ENCODE data around the gene LEAP2.

Gene LEAP2
- 1.5 to 2.0 reads per million in 2 experiments for total RNA-seq

- DNase-seq (ENCODE audit: low read depth): no peak
Measured at GRCh38 chr5:132873119-132873929, at the start of gene LEAP2. LEAP2 (plus strand) TSS chr5:132873668; CDS start chr5:132873695, 27 bp downstream.

GRCh38 chr5:132824426-132824825, 49.0 kb upstream of the LEAP2 start:
- DNase-seq (ENCODE audit: low read depth): no peak

DNA sequence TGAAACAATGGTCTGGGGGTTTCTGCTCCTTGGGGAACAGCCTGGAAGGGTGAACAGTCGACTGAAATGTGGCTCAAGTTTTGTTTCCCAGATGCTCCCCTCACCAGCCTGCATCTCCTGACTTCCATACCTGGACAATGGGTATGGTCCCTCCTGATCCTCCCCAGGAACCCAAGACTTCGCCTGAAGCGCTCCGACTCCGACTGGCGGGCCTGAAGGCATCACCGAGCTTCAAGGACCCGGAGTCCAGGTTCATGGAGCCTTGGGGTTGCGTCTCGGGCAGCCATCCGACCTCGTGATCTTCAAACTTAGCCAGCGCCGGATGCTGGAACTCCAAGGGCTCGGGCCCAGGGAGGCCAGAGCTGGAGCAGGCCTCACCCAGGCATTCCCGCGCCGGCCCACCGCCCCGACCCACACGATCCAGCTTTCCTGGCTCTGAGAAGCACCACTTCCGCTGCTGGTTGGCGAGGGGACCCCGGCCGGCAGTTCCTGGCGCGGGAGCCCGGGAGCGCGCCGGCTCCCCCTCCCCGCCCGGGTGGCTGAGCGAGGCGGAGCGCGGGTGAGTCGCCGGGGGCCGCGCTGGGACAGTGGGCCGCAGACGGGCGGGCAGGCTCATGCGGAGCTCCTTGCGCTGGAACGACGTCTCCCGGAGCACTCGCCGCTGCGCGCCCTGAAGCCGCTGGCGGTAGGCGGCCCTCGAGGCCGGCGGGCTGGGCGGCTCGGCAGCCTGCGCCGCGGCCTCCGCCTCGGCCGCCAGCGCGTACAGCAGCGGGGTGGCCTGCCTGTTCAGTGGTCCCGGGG, 48.2 kb upstream of the LEAP2 start:
- no peak for DNase-seq (ENCODE audit: low read depth)

GRCh38 chr5:132825834-132826391, 47.6 kb upstream of the LEAP2 start:
- DNase-seq (ENCODE audit: low read depth): no peak

DNA sequence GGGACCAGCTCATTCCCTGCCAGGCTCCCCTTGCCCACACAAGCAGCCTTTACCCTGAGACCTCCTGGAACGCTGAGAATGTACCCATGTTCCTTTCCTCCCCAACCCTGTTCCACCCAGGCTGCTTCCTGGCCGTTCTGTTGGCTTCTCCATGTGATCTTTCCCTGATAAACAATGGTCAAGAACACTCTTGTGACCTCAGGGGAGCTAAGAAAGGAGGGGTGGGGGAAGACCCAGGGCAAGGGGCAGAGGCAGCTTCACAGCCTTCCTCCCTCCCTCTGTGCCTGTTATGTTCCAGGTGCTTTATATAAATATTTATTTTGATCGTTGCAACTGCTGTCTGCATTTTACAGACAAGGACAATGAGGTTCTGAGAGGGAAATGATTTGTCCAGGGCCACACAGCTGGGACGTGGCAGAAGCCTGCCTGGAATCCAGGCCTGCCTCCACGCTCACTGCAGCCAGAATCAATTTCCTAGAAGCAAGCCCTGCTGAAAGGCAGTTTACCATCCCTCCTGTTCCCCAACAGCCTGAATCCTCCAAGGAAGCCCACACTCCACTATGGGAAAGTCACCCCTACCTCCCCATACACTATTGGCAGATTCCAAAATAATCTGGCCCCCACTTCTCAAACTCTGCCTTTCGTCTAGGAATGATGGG, 46.9 kb upstream of the LEAP2 start:
- no peak for DNase-seq (ENCODE audit: low read depth)

GRCh38 chr5:132827943-132828673, 45.4 kb upstream of the LEAP2 start:
- DNase-seq (ENCODE audit: low read depth): no peak

- DNase-seq (ENCODE audit: low read depth): no peak
Measured at GRCh38 chr5:132828846-132829494, 44.5 kb upstream of the LEAP2 start.

GRCh38 chr5:132829742-132830435, 43.6 kb upstream of the LEAP2 start:
- peak; percentile 51 for DNase-seq (ENCODE audit: low read depth)

DNA sequence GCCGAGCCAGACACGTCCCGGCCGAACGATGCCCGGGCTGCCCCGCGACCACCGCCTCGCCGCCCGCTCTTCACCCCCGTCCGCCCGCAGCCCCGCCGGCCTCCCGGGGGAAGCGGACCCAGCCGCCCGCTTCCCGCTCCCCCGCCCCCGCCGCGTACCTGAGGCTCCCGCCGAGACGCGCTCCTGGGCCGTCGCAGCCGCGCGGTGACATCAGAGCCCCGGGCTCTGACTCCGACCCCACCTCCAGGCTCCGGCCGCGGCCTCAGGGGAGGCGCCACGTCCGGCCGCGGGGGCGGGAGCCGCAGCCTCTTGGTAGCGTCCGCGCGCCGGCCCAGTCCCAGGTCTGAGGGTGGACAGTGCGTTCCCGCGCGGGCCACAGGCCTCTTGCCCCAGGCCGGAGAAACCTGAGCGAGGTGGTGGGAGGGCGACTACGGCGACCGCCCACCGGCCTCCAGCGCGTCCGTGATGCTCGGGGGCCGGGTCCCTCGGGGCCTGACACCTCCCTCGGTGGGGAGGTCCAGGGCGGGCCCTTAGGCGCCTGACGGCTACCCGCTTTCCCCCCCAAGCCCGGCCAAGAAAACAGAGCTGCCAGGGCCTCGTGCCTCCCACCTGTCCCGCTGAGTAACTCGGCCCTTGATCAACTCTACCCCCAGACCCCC, 42.9 kb upstream of the LEAP2 start, which contains the start of gene SHROOM1:
SHROOM1 (minus strand) TSS at position 212 of the 659 bp plus-strand sequence. CDS start 4,507 bp downstream, outside the sequence.
- no peak for DNase-seq (ENCODE audit: low read depth)

DNA sequence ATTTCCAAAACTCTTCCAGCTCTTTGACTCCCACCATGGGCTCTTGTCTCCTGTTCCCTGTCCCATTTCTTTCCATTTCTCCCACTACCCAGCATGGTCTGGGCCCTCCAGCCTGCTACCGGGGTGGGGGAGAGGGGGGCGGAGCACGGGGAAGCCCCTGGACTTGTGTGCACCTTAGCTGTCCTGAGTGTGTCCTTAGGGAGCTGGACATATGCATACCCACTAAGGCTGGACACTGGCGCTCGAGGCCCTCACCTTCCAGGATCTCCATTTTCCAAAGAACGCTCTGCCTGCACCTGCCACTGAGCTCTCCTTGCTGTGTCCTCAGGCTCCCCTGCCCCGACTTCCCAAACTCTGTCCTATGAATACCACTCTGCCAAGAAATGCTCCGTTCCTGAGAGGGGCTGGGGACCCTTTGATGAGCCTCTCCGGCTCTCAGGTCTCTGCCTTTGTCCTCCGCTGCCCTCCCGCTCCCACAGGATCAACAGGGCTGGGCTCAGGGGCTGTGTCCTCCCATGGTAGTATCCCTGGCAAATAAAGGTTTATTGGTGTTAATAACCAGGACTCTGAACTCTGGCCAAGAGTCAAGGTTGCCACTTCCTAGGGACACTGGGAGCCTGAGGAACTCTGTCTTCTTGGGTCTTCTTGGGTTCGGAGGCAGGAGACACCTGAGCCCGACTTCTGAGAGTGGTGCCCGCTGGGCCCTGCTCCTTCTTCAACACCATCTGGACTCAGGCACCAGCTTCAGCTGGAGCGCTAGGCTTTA, 42.2 kb upstream of the LEAP2 start:
- DNase-seq (ENCODE audit: low read depth): no peak

DNA sequence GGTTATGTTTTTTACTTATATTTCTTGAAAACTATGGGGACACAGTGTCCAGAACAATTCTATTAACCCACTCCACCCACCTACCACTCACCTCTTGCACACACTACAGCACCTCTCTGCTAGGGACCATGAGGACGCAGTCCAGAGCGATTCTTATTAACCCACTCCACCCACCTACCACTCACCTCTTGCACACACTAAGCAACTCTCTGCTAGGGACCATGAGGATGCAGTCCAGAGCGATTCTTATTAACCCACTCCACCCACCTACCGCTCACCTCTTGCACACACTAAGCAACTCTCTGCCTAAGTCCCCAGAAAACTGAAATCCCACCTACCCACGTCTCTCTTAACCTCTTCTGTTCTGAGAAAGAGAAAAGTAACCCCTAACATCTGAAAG, 40.9 kb upstream of the LEAP2 start:
- DNase-seq (ENCODE audit: low read depth): no peak

- no peak for DNase-seq (ENCODE audit: low read depth)
Measured at GRCh38 chr5:132834057-132834456, 39.4 kb upstream of the LEAP2 start.

DNA sequence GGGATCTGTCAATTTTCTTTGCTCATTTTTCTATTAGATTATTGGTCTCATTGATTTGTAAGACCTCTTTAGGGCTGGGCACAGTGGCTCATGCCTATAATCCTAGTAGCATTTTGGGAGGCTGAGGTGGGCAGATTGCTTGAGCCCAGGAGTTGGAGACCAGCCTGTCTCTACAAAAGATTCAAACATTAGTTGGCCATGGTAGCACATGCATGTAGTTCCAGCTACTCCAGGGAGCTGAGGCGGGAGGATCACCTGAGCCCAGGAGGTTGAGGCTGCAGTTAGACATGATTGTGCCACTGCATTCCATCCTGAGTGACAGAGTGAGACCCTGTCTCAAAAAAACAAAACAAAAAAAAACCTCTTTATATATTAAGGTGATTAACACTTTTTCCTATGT, 36.6 kb upstream of the LEAP2 start:
- no peak for DNase-seq (ENCODE audit: low read depth)

DNA sequence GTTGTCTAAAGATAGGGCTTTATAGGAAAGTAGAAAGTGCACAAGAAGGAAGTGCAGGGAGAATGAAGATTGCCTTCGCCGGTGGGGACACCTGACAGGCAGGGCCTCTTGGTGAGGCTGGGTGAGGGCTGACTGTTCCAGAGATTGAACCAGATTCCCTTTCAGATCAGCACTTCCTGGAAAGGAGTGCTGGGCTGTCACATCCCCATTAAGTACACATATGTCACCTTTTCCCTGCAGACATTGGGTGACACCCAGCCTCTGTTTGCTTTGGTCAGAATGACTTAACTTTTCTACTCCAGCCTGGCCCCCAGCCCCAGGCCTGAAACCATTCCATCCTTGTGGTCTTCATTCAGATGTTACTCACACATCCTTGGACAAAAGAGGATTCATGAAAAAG, 35.6 kb upstream of the LEAP2 start:
- no peak for DNase-seq (ENCODE audit: low read depth)

DNA sequence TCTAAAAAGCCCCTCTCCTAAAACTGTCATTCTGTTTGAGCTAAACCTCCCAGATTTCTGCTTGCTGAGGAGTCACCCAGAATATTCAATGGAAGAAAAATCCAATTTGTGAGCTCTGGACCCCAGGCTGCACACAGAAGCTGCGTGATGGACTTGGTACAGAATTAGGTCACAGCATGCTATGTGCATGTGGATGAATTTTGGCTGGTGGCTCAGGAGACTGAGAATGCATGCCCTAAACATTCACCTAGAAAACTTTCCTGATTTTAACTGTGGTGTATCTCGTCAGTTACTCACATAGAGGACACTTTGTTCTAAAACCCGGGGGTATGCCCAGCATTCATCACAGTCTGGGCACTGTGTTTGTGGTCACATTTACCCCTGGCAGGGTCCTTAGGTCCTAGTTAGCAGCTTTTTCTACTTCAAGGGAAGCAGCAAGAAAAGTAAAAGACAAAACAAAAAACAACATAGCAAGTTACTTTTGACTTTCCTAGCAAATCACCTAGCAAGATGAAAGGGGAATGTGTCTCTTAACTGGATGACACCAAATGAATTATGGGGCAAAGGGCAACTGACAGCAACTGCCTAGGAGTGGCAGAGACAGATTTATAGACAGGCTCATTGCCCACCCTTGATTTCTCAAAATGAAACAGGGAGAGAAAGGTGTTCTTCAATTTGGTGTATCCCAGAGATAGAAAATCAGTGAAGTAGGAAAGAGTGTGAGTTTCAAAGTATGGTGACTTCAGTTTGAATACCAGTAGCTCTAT, 34.8 kb upstream of the LEAP2 start:
- DNase-seq (ENCODE audit: low read depth): no peak

DNA sequence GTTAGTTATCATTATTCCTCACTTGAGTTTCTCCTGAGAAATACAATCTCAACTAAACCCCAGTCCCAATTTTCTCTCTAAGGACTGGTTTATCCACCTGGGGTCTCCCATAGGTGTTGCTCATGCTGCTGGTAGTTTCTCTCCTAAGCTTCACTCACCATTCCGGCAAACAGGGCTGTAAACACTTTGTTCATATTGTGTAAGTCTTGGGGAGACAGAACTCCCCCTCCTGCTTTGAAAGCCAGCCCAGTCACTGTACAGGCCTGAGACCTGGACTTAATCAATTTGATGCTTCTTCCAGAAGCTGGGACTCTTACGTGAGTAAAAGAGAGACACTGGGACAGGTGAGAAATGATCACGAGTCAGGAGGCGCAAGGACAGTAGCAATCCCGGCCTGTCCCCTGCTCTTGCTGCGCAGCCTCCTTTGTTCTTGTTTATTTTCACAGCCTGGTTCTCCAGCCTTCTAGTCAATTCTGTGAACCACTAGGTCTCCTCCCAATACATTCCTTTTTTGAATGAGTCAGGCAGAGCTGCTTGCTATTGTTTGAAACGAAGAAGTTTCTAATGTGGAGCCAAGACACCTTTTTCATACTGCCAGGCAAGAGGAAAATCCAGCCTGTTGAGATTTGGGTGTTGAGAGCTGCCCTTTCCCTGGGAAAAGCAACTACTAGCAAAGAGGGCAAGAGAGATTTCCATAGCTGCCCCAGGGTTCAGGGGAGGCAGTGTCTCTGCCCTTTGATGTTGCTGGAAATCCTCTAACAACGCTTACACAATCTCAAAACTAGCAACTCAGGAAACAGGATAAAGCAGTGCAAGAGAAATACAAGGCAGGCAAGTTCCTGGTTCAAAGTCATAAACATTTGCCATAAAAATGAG, 33.8 kb upstream of the LEAP2 start:
- no peak for DNase-seq (ENCODE audit: low read depth)

- DNase-seq (ENCODE audit: low read depth): no peak
Measured at GRCh38 chr5:132840313-132840712, 33.2 kb upstream of the LEAP2 start.
